CD14-positive monocyte (primary cell): ENCODE results near the gene PITPNC1. TPM values are rescaled to one million over a fixed set of nuclear protein-coding genes. Genes with fewer than 3 reads are reported as not detected.

Experiments used
- DNase-seq, 3 donors: peaks; one replicate each; pipeline ENCODE4 v3.0.0-alpha.2; 2011 to 2022
- H2AFZ ChIP-seq: 2 replicates; pipeline ENCODE4 v1.6.0; 2012; ENCODE audit warnings: mild to moderate bottlenecking, low read depth, low read length, inconsistent platforms; ENCODE audit not compliant: insufficient read depth, poor library complexity, severe bottlenecking
- H3K27ac ChIP-seq, 2 donors: 1 replicate in 1 of 2; 2 replicates in 1 of 2; pipeline ENCODE4 v1.5.1; 2012 to 2013; ENCODE audit warnings: low read length in 2 of 2, control low read depth in 1 of 2, inconsistent platforms in 1 of 2, low read depth in 1 of 2, mild to moderate bottlenecking in 1 of 2
- H3K27me3 ChIP-seq, 2 donors: one replicate each; pipeline versions ENCODE4 v1.6.0 to v1.6.1; 2011 to 2013; ENCODE audit warnings: low read length in 2 of 2; ENCODE audit not compliant: control insufficient read depth in 2 of 2, insufficient read depth in 2 of 2
- H3K36me3 ChIP-seq, 2 donors: replicated peaks in 1 of 2; 1 replicate in 1 of 2; 2 replicates in 1 of 2; pipeline versions ENCODE4 v1.5.1 to v1.6.1; 2012 to 2013; ENCODE audit warnings: low read length in 2 of 2, control low read depth in 1 of 2, inconsistent platforms in 1 of 2, mild to moderate bottlenecking in 1 of 2; ENCODE audit not compliant: insufficient read depth in 2 of 2, control insufficient read depth in 1 of 2
- H3K4me1 ChIP-seq, 2 donors: 1 replicate in 1 of 2; 2 replicates in 1 of 2; pipeline versions ENCODE4 v1.5.1 to v1.6.1; 2012 to 2013; ENCODE audit warnings: low read length in 2 of 2, control low read depth in 1 of 2, inconsistent platforms in 1 of 2, mild to moderate bottlenecking in 1 of 2, moderate library complexity in 1 of 2; ENCODE audit not compliant: insufficient read depth in 2 of 2, control insufficient read depth in 1 of 2
- H3K4me2 ChIP-seq: replicated peaks from 2 replicates; pipeline ENCODE3; 2012; ENCODE audit warnings: low read length, moderate library complexity, mild to moderate bottlenecking; ENCODE audit not compliant: poor library complexity, severe bottlenecking; ENCODE audit errors: extremely low read depth
- H3K4me3 ChIP-seq, 3 experiments: fragments of 200-600 bp in 1 of 3; sonication (generic) in 1 of 3; replicated peaks in 1 of 3; 1 replicate in 2 of 3; 2 replicates in 1 of 3; pipeline ENCODE4 v1.5.1; 2011 to 2013; ENCODE audit warnings: low read length in 3 of 3, mild to moderate bottlenecking in 3 of 3, control low read depth in 2 of 3, low read depth in 2 of 3, inconsistent platforms in 1 of 3, moderate library complexity in 1 of 3
- H3K79me2 ChIP-seq: 2 replicates; pipeline ENCODE4 v1.6.0; 2012; ENCODE audit warnings: mild to moderate bottlenecking, control low read depth, inconsistent platforms, low read length, moderate library complexity; ENCODE audit not compliant: insufficient read depth
- H3K9ac ChIP-seq: 2 replicates; pipeline ENCODE4 v1.6.0; 2017; ENCODE audit warnings: low read length, mild to moderate bottlenecking; ENCODE audit not compliant: insufficient read depth, poor library complexity, severe bottlenecking
- H3K9me3 ChIP-seq, 2 donors: replicated peaks in 1 of 2; 1 replicate in 1 of 2; 2 replicates in 1 of 2; pipeline versions ENCODE4 v1.5.1 to v1.6.1; 2012 to 2013; ENCODE audit warnings: low read length in 2 of 2, control low read depth in 1 of 2; ENCODE audit not compliant: control insufficient read depth in 1 of 2, insufficient read depth in 1 of 2
- H4K20me1 ChIP-seq: 2 replicates; pipeline ENCODE4 v1.6.0; 2012; ENCODE audit warnings: mild to moderate bottlenecking, low read length, control low read depth, moderate library complexity; ENCODE audit not compliant: insufficient read depth
- H3K27ac Mint-ChIP-seq, 7 donors: one replicate each; pipeline ENCODE4 v1.8.0; 2020; ENCODE audit warnings: mild to moderate bottlenecking in 7 of 7, mixed read lengths in 7 of 7, moderate library complexity in 6 of 7, inconsistent platforms in 2 of 7
- H3K27me3 Mint-ChIP-seq, 3 donors: one replicate each; pipeline ENCODE4 v1.8.0; 2021 to 2022; ENCODE audit warnings: low read depth in 3 of 3, mild to moderate bottlenecking in 3 of 3, mixed read lengths in 3 of 3, moderate library complexity in 3 of 3, inconsistent platforms in 1 of 3
- H3K36me3 Mint-ChIP-seq, 2 donors: one replicate each; pipeline ENCODE4 v1.8.0; 2020; ENCODE audit warnings: mixed read lengths in 2 of 2, inconsistent platforms in 1 of 2, mild to moderate bottlenecking in 1 of 2
- H3K4me1 Mint-ChIP-seq: one replicate; pipeline ENCODE4 v1.8.0; 2020; ENCODE audit warnings: mild to moderate bottlenecking, mixed read lengths
- H3K4me3 Mint-ChIP-seq, 2 donors: one replicate each; pipeline ENCODE4 v1.8.0; 2020; ENCODE audit warnings: mild to moderate bottlenecking in 2 of 2, mixed read lengths in 2 of 2, moderate library complexity in 1 of 2
- H3K9me3 Mint-ChIP-seq, 7 donors: one replicate each; pipeline ENCODE4 v1.8.0; 2020 to 2022; ENCODE audit warnings: mixed read lengths in 7 of 7, mild to moderate bottlenecking in 6 of 7, moderate library complexity in 6 of 7, inconsistent platforms in 2 of 7
- WGBS: methylation state at CpG from one replicate; pipeline ENCODE4 v1.1.5; 2013; ENCODE audit warnings: missing lambda C conversion rate; ENCODE audit not compliant: insufficient coverage; 5-methylcytosine and 5-hydroxymethylcytosine counted together
- intact Hi-C, 2 donors: fragments of 100-400 bp; cut with micrococcal nuclease; formaldehyde crosslinking; loops; one replicate each; pipeline versions ENCODE4 v1.15.0 to v1.15.1; 2023
- polyA plus RNA-seq, 3 donors: library from polyadenylated mRNA; depleted of rRNA in 1 of 3; unstranded in 2 of 3; stranded (reverse) in 1 of 3; fragments of 300-500 nt in 2 of 3; fragments of >200 nt in 1 of 3; fragmentation: Illumina TruSeq in 2 of 3; gene quantifications; 1 replicate in 2 of 3; 2 replicates in 1 of 3; pipeline ENCODE4 v1.2.3, GENCODE V29; 2012 to 2021
- TF ChIP-seq, protein P1 (sequence below): fragments of 200-600 bp; IDR thresholded peaks from one replicate; pipeline ENCODE4 v1.8.0; 2022; ENCODE audit warnings: antibody characterized with exemption, mild to moderate bottlenecking

Gene PITPNC1
- polyA plus RNA-seq, 3 donors, result 18.5 to 31.0 (median 21.7) TPM

DNA sequence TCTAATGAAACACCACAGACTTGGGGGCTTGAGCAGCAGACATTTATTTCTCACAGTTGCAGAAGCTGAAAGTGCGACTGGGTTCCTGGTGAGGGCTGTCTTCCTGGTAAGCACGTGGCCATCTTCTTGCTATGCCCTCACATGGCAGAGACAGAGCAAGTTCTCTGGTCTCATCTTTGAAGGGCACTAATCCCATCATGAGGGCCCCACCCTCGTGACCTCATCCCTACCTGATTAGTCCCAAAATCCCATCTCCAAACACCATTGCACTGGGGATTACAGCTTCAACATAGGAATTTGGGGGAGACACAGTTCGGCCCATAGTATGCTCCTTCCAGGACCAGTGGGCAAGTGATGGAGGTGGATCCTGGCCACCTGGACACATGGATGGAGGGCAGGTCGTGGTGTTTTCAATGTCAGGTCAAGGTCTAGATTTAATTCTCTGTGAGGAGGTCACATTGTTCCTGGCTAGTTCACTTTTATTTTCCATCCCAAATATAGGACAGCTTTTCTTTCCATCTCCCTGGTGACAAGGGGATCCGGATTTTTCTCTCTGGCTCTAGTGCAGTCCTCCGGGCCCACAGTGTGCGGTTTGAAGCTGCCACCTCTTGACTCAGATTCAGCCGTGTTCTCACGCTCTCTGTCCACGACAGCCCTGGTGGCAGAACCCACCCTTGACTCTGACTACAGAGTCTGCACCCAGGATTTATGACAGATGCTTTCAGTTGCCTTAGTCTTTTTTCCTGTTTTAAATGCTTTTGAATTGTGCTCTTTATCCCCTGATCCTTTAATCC is 180.2 kb downstream of the PITPNC1 start:
- H3K36me3 Mint-ChIP-seq, result peaks cover 14 to 21% of the 10 kb centered on the region in 2 donors
- H3K4me3 ChIP-seq, result no peak overlapping the region
- TF ChIP-seq, protein P1, sequence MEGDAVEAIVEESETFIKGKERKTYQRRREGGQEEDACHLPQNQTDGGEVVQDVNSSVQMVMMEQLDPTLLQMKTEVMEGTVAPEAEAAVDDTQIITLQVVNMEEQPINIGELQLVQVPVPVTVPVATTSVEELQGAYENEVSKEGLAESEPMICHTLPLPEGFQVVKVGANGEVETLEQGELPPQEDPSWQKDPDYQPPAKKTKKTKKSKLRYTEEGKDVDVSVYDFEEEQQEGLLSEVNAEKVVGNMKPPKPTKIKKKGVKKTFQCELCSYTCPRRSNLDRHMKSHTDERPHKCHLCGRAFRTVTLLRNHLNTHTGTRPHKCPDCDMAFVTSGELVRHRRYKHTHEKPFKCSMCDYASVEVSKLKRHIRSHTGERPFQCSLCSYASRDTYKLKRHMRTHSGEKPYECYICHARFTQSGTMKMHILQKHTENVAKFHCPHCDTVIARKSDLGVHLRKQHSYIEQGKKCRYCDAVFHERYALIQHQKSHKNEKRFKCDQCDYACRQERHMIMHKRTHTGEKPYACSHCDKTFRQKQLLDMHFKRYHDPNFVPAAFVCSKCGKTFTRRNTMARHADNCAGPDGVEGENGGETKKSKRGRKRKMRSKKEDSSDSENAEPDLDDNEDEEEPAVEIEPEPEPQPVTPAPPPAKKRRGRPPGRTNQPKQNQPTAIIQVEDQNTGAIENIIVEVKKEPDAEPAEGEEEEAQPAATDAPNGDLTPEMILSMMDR, result no peak
- H3K79me2 ChIP-seq, result no peaks in the 10 kb centered on the region
- H3K4me1 ChIP-seq, result no peaks in the 10 kb centered on the region
- DNase-seq, result no peak
- no peaks in the 10 kb centered on the region for H3K27me3 ChIP-seq
- intact Hi-C loops, result no loop called here
- H3K9me3 Mint-ChIP-seq, result peaks cover 4 to 8% (median 7%) of the 10 kb centered on the region in 7 donors
- peaks cover 0 to 10% of the 10 kb centered on the region in 2 donors for H3K36me3 ChIP-seq
- no peaks in the 10 kb centered on the region for H3K4me1 Mint-ChIP-seq
- H3K9me3 ChIP-seq, result peaks cover 0 to 9% of the 10 kb centered on the region in 2 donors
- H3K4me2 ChIP-seq, result no peak overlapping the region
- WGBS, result 96% methylated on average over 8 of the region's 11 CpGs
- H4K20me1 ChIP-seq, result no peaks in the 10 kb centered on the region
- no peak overlapping the region for H3K4me3 Mint-ChIP-seq
- H2AFZ ChIP-seq, result no peak overlapping the region
- peak overlapping the region in 1 of 7 donors; percentile 17 for H3K27ac Mint-ChIP-seq
- H3K27ac ChIP-seq, result no peak overlapping the region
- H3K27me3 Mint-ChIP-seq, result peaks cover 0 to 1% (median 0%) of the 10 kb centered on the region in 3 donors
- no peak overlapping the region for H3K9ac ChIP-seq

DNA sequence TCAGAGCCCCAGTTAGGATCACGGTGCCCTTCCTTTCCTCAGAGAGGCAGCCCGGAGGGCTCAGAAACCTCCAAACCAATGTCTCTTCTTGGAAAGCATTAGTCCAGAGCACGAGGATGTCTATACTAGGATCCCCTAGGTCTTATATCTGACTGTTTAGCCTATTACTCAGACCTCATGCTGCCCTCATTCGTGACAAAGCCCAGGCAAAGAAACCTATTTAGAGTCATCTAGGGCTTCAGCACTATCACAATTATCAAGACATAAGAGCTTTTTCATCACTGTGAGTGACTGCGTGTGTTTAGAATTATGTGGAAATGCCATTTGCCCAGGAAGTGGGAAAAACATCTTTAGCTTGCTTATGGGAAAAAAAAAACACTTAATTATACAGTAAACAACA is 180.8 kb downstream of the PITPNC1 start:
- intact Hi-C loops, result no loop called here
- Histone ChIP-seq H3K4me2 (no peak overlapping the region), H2AFZ (no peak overlapping the region), H3K4me1 (no peaks in the 10 kb centered on the region), H3K36me3 (peaks cover 0 to 10% of the 10 kb centered on the region in 2 donors), H3K27me3 (no peaks in the 10 kb centered on the region), H3K9me3 (peaks cover 0 to 9% of the 10 kb centered on the region in 2 donors), H3K27ac (no peak overlapping the region), H3K4me3 (no peak overlapping the region), H3K79me2 (no peaks in the 10 kb centered on the region), H4K20me1 (no peaks in the 10 kb centered on the region), H3K9ac (no peak overlapping the region)
- DNase-seq, result no peak
- peaks cover 19 to 25% of the 10 kb centered on the region in 2 donors for H3K36me3 Mint-ChIP-seq
- peak overlapping the region in 2 of 7 donors; percentile 25 to 70 for H3K27ac Mint-ChIP-seq
- H3K27me3 Mint-ChIP-seq, result peaks cover 0 to 2% (median 0%) of the 10 kb centered on the region in 3 donors
- H3K4me1 Mint-ChIP-seq, result no peaks in the 10 kb centered on the region
- 100% methylated on average over 4 of the region's 5 CpGs for WGBS
- TF ChIP-seq, protein P1, result no peak
- H3K4me3 Mint-ChIP-seq, result no peak overlapping the region
- H3K9me3 Mint-ChIP-seq, result peaks cover 4 to 8% (median 7%) of the 10 kb centered on the region in 7 donors
